IMR-90 (cell line): Measurements from ENCODE around the gene DPP8. TPM values are rescaled to one million over a fixed set of nuclear protein-coding genes. Genes with fewer than 3 reads are reported as not detected.

Experiments used
- ATAC-seq: fragments of 200-7000 bp; cut with Tn5 transposase; 2 replicates; pipeline ENCODE4 v1.9.1; 2020; ENCODE audit warnings: low read depth, mild to moderate bottlenecking, moderate library complexity
- BruUV-seq: library from RNA; stranded (reverse); fragments of 400-500 nt; replicated peaks from 2 replicates; lab custom pipeline; 2021; lab: Mats Ljungman, UMichigan
- CTCF ChIA-PET: fragments of 300-600 bp; formaldehyde crosslinking; extraction: SDS; loops from one replicate; lab custom pipeline; 2021; ENCODE audit warnings: antibody characterized with exemption; lab: Yijun Ruan, JAX
- POLR2A ChIA-PET: fragments of 300-600 bp; sonication (Branson Sonifier 250); formaldehyde crosslinking; loops from one replicate; lab custom pipeline; 2022; ENCODE audit warnings: antibody characterized with exemption; ENCODE audit not compliant: unreplicated experiment; lab: Charles Lee
- DNase-seq: peaks from one replicate; pipeline ENCODE4 v3.0.0; 2013
- H2AFZ ChIP-seq: replicated peaks from 2 replicates; pipeline ENCODE3; 2013; ENCODE audit warnings: low read length, mild to moderate bottlenecking; ENCODE audit not compliant: poor library complexity
- H2AK5ac ChIP-seq: 2 replicates; pipeline ENCODE4 v1.6.1; 2013; ENCODE audit warnings: low read depth, low read length, inconsistent platforms
- H2AK9ac ChIP-seq: replicated peaks from 2 replicates; pipeline ENCODE3; 2013; ENCODE audit warnings: mild to moderate bottlenecking, low read depth, low read length, moderate library complexity; ENCODE audit not compliant: poor library complexity
- H2BK120ac ChIP-seq: 2 replicates; pipeline ENCODE4 v1.6.1; 2013; ENCODE audit warnings: low read depth, low read length, inconsistent platforms
- H2BK15ac ChIP-seq: 3 replicates; pipeline ENCODE4 v1.6.1; 2013; ENCODE audit warnings: low read depth, low read length, inconsistent platforms
- H2BK20ac ChIP-seq: 2 replicates; pipeline ENCODE4 v1.6.1; 2013; ENCODE audit warnings: low read depth, mild to moderate bottlenecking, inconsistent platforms, low read length, moderate library complexity
- H2BK5ac ChIP-seq: 2 replicates; pipeline ENCODE4 v1.6.1; 2013; ENCODE audit warnings: mild to moderate bottlenecking, low read depth, low read length, inconsistent platforms; ENCODE audit not compliant: poor library complexity, severe bottlenecking
- H3K14ac ChIP-seq: replicated peaks from 2 replicates; pipeline ENCODE4 v1.6.1; 2013; ENCODE audit warnings: low read depth, low read length, inconsistent platforms
- H3K18ac ChIP-seq: 2 replicates; pipeline ENCODE4 v1.6.1; 2013; ENCODE audit warnings: low read depth, low read length, control low read depth
- H3K23ac ChIP-seq: 2 replicates; pipeline ENCODE4 v1.6.1; 2013; ENCODE audit warnings: low read depth, low read length, inconsistent platforms
- H3K27ac ChIP-seq: 2 replicates; pipeline ENCODE4 v1.5.1; 2013; ENCODE audit warnings: mild to moderate bottlenecking, control low read depth, low read length; ENCODE audit not compliant: insufficient read depth
- H3K27me3 ChIP-seq: 2 replicates; pipeline ENCODE4 v1.6.1; 2013; ENCODE audit warnings: low read length; ENCODE audit not compliant: control insufficient read depth, insufficient read depth
- H3K36me3 ChIP-seq: 2 replicates; pipeline ENCODE4 v1.6.1; 2013; ENCODE audit warnings: low read length, mixed read lengths; ENCODE audit not compliant: control insufficient read depth, insufficient read depth
- H3K4ac ChIP-seq: 2 replicates; pipeline ENCODE4 v1.6.1; 2013; ENCODE audit warnings: low read depth, low read length, inconsistent platforms
- H3K4me1 ChIP-seq: 2 replicates; pipeline ENCODE4 v1.6.1; 2013; ENCODE audit warnings: low read length, mixed read lengths; ENCODE audit not compliant: control insufficient read depth, insufficient read depth
- H3K4me2 ChIP-seq: 2 replicates; pipeline ENCODE4 v1.6.1; 2013; ENCODE audit warnings: low read depth, mild to moderate bottlenecking, control low read depth, low read length, moderate library complexity
- H3K4me3 ChIP-seq: 2 replicates; pipeline ENCODE4 v1.5.1; 2013; ENCODE audit warnings: low read depth, mild to moderate bottlenecking, control low read depth, low read length, moderate library complexity; ENCODE audit not compliant: insufficient read depth
- H3K56ac ChIP-seq: 2 replicates; pipeline ENCODE4 v1.6.1; 2013; ENCODE audit warnings: low read length, inconsistent platforms; ENCODE audit not compliant: insufficient read depth; ENCODE audit errors: extremely low read depth
- H3K79me1 ChIP-seq, 2 experiments: 2 replicates each; pipeline ENCODE4 v1.6.1; 2013; ENCODE audit warnings: low read length in 2 of 2, inconsistent platforms in 1 of 2, low read depth in 1 of 2
- H3K9ac ChIP-seq: 2 replicates; pipeline ENCODE4 v1.6.1; 2013; ENCODE audit warnings: low read depth, low read length, control low read depth
- H3K9me1 ChIP-seq: 2 replicates; pipeline ENCODE4 v1.6.1; 2013; ENCODE audit warnings: low read length, inconsistent platforms; ENCODE audit not compliant: insufficient read depth
- H3K9me3 ChIP-seq: 2 replicates; pipeline ENCODE4 v1.6.1; 2013; ENCODE audit warnings: low read length; ENCODE audit not compliant: control insufficient read depth, insufficient read depth
- H4K20me1 ChIP-seq: 2 replicates; pipeline ENCODE4 v1.6.1; 2013; ENCODE audit warnings: low read length, inconsistent platforms; ENCODE audit not compliant: insufficient read depth
- H4K5ac ChIP-seq: 2 replicates; pipeline ENCODE4 v1.6.1; 2013; ENCODE audit warnings: mild to moderate bottlenecking, low read depth, low read length, control low read depth
- H4K8ac ChIP-seq, 2 experiments: 2 replicates each; pipeline ENCODE4 v1.6.1; 2013; ENCODE audit warnings: low read depth in 2 of 2, low read length in 2 of 2, control low read depth in 1 of 2, inconsistent platforms in 1 of 2
- H4K91ac ChIP-seq: 2 replicates; pipeline ENCODE4 v1.6.1; 2013; ENCODE audit warnings: low read depth, low read length, inconsistent platforms; ENCODE audit not compliant: insufficient read depth
- BHLHE40 ChIP-seq: fragments of 150-350 bp; IDR thresholded peaks from 2 replicates; pipeline ENCODE4 v1.6.1; 2016; ENCODE audit warnings: mild to moderate bottlenecking, low read depth, low read length
- CHD1 ChIP-seq: IDR thresholded peaks from 2 replicates; pipeline ENCODE4 v1.6.1; 2012; ENCODE audit warnings: low read depth, low read length, improper control_type of control experiment
- FOS ChIP-seq: fragments of 150-350 bp; IDR thresholded peaks from 2 replicates; pipeline ENCODE4 v1.6.1; 2016; ENCODE audit warnings: low read depth, low read length
- MXI1 ChIP-seq: IDR thresholded peaks from 2 replicates; pipeline ENCODE4 v1.6.1; 2012; ENCODE audit warnings: low read depth, mild to moderate bottlenecking, low read length, moderate library complexity, borderline replicate concordance
- RAD21 ChIP-seq: IDR thresholded peaks from 2 replicates; pipeline ENCODE4 v1.6.1; 2012; ENCODE audit warnings: low read length, improper control_type of control experiment
- dilution Hi-C: fragments of 300-500 bp; cut with HindIII; formaldehyde crosslinking; loops from one replicate; pipeline ENCODE4 v1.14.3; 2018; ENCODE audit warnings: low sequenced_read_pairs; ENCODE audit not compliant: unreplicated experiment
- in situ Hi-C: fragments of 300-500 bp; cut with MboI; formaldehyde crosslinking; loops from 3 replicates; pipeline ENCODE4 v1.14.3; 2019; ENCODE audit warnings: low sequenced_read_pairs, inconsistent platforms, mixed read lengths
- intact Hi-C: fragments of 100-400 bp; cut with micrococcal nuclease; formaldehyde crosslinking; loops from 2 replicates; pipeline ENCODE4 v1.10.0; 2022
- polyA plus RNA-seq, 3 experiments: library from polyadenylated mRNA; depleted of rRNA; stranded (reverse); fragments of >200 nt; gene quantifications; 2 replicates each; pipeline ENCODE4 v1.2.3, GENCODE V29; 2012; ENCODE audit warnings: low replicate concordance in 1 of 3
- total RNA-seq: library from RNA; depleted of rRNA; stranded (reverse); fragments of >200 nt; gene quantifications from 2 replicates; pipeline ENCODE4 v1.2.3, GENCODE V29; 2012

DPP8 gene
- total and polyA plus RNA-seq, 2 of the 4 experiments (the other 2 are of a cell fraction) = 10.7 to 29.4 TPM

DNA sequence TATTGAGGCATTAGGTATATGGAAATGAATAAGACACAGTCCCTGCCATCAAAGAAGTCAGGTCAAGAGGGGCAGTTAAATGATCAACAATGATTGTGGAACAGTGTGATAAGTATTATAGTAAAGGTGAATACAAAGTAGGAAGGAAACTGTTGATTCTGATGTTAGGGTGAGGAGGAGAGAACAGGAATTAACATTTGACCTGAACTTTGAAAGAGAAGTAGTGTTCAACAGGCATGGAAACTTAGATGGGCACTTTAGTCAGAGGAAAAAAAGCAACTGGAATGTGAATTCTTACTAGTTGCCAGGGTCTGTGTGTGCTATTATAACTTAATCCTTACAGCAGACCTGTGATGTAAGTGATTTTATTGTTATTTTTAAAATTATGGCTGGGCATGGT is 30.4 kb upstream of the DPP8 start:
- no peak overlapping the region for H2AFZ ChIP-seq
- no peak overlapping the region for H3K4me3 ChIP-seq
- H3K56ac ChIP-seq = no peak overlapping the region
- H3K27me3 ChIP-seq = no peaks in the 10 kb centered on the region
- TF ChIP-seq CHD1 = no peak
- no peak for TF ChIP-seq BHLHE40
- TF ChIP-seq FOS = no peak
- TF ChIP-seq MXI1 = no peak
- no peak for TF ChIP-seq RAD21
- H3K9me3 ChIP-seq = no peaks in the 10 kb centered on the region
- intact Hi-C loops = no loop called here
- H3K18ac ChIP-seq = no peak overlapping the region
- in situ Hi-C loops = no loop called here
- H3K4me2 ChIP-seq = no peak overlapping the region
- H3K14ac ChIP-seq = no peak overlapping the region
- BruUV-seq = no TSS peak
- no peak overlapping the region for H4K91ac ChIP-seq
- no peak overlapping the region for H2BK5ac ChIP-seq
- dilution Hi-C loops = no loop called here
- H2AK5ac ChIP-seq = no peak overlapping the region
- peaks cover 37% of the 10 kb centered on the region for H4K20me1 ChIP-seq
- no peak overlapping the region for H2BK15ac ChIP-seq
- no peak overlapping the region for H2BK20ac ChIP-seq
- peaks cover 5% of the 10 kb centered on the region; the same call in 1 of the 2 replicates for H3K9me1 ChIP-seq
- no peak overlapping the region for H2BK120ac ChIP-seq
- no peaks in the 10 kb centered on the region for H3K36me3 ChIP-seq
- H3K9ac ChIP-seq = no peak overlapping the region
- H4K5ac ChIP-seq = no peak overlapping the region
- ChIA-PET POLR2A (no interaction called here), CTCF (no interaction called here)
- no peak for ATAC-seq
- H2AK9ac ChIP-seq = no peak overlapping the region
- no peak overlapping the region for H4K8ac ChIP-seq
- peaks cover 5% of the 10 kb centered on the region; the same call in 1 of the 2 replicates for H3K4me1 ChIP-seq
- DNase-seq = no peak
- H3K79me1 ChIP-seq = peaks cover 35 to 66% of the 10 kb centered on the region in 2 experiments
- no peak overlapping the region for H3K4ac ChIP-seq
- no peak overlapping the region for H3K27ac ChIP-seq
- no peak overlapping the region for H3K23ac ChIP-seq
